Stimulated activated CD4-positive, alpha-beta T cell treated with anti-CD3 and anti-CD28 coated beads, Interleukin-1b, Interleukin-23, amount 100 ng/mL, for 24 hours (primary cell): Measurements from ENCODE around the gene FRMD1.
"Not testable (repeated sequence)": the region's sequence is repeated elsewhere in the genome, so short reads cannot be mapped to it uniquely, and the experiment has no call there.

ENCODE experiments used
- DNase-seq, 4 experiments: peaks; one replicate each; pipeline ENCODE4 v3.0.0-alpha.2; 2020; ENCODE audit warnings: low read depth in 4 of 4, low spot score in 1 of 4

Gene FRMD1

DNA sequence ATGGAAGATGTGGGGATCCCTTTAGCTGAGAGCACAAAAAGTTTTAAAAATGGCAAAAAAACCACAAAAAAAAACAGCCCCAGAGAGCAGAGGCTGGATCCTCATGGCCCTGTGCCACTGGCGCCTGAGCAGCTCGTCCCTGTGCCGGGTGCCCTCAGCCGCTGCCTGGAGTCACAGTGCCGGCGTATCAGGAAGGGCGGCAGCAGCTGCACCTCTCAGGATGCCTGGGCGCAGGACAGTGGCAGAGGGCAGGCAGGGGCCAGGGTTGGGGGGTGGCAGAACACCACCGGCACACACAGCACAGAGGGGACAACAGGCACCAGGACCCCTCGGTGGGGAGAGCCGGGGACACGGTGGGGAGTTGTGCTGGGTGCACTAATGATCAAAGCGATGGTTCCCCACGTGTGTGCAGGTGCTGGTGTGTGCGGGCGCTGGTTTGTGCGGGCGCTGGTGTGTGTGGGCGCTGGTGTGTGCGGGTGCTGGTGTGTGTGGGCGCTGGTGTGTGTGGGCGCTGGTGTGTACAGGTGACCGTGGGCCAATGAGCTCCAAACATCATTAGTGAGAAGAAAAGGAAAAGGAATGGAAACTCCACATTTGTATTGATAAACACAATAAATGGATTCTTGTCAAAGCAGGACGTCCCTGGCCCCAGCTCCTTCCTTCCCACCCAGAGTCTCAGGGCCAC lies 1.5 kb upstream of the FRMD1 start:
- DNase-seq = no peak

DNA sequence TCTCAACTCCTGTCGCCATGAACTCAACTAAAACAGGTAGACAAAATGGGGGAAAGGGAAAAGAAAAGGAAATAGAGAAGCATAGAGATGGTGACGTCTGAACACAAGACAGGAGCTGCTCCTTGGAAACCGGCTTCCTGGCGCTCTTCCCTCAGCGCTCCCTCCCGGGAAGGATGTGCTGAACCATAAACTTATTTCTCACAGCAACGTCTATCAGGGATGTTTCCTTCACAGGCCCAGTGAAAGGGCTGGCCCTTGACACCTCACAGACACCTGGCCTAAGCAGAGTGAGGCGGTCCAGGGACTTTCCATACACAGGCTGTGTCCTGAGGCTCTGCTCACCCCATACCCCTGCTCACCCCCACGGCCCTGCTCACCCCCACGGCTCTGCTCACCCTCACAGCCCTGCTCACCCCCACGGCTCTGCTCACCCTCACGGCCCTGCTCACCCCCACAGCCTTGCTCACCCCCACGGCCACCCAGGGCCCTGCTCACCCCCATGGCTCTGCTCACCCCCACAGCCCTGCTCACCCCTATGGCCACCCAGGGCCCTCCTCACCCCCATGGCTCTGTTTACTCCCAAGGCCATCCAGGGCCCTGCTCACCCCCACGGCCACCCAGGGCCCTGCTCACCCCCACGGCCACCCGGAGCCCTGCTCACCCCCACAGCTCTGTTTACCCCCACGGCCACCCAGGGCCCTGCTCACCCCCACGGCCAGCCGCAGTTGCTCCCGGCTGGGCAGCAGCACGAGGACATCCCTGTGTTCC lies 653 bp downstream of the FRMD1 start:
- no peak for DNase-seq

DNA sequence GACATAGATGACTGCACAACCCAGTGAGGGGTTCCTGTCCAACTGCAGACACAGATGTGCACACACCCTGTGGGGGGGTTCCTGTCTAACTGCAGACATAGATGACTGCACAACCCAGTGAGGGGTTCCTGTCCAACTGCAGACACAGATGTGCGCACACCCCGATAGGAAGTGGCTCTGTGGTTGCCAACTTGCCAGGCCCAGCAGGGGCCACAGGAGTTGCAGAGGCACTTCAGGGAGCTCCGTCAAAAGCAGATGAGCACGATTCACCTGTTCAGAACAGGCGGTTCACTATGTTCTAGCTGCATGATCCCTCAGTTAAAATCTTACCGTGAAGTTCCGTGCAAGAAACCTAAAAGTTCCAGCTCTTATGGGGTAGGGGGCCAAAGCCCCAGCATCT lies 1.6 kb downstream of the FRMD1 start:
- DNase-seq = not testable (repeated sequence)

DNA sequence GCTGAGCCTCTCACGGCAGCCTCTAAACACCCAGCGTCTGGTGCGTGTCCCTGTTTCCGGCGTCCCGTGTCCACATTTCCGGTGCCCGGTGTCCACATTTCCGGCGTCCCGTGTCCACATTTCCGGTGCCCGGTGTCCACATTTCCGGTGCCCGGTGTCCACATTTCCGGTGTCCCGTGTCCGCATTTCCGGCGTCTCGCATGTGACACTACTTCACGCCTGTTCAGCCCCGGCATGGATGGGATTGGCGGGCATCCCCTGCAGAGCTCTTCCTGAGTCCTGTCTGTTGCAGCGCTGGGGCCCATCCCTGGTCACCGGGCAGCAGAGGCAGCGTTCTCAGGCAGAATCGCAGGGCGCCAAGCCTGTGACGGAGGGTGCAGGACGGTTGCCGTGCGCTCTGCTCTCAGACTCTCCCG lies 3.2 kb downstream of the FRMD1 start:
- no peak for DNase-seq

DNA sequence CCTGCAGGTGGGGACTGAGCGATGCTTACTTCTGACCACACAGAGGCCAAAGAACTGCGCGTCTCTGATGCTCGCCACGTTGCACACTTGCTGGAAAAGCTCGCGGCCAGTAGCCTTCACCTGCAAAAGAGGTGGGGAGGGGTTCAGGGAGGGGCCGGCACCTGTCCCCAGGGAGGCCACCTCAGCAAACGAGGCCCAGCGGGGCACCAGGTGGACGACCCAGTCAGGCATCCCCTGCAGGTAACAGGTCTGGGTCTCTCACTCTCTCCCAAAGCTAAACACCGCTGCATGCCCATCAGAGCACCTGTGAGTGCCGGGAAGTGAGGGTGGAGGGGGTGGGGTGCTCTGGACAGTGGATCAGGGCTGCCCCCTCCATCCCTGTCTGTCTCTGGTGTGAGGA lies 3.8 kb downstream of the FRMD1 start:
- no peak for DNase-seq

DNA sequence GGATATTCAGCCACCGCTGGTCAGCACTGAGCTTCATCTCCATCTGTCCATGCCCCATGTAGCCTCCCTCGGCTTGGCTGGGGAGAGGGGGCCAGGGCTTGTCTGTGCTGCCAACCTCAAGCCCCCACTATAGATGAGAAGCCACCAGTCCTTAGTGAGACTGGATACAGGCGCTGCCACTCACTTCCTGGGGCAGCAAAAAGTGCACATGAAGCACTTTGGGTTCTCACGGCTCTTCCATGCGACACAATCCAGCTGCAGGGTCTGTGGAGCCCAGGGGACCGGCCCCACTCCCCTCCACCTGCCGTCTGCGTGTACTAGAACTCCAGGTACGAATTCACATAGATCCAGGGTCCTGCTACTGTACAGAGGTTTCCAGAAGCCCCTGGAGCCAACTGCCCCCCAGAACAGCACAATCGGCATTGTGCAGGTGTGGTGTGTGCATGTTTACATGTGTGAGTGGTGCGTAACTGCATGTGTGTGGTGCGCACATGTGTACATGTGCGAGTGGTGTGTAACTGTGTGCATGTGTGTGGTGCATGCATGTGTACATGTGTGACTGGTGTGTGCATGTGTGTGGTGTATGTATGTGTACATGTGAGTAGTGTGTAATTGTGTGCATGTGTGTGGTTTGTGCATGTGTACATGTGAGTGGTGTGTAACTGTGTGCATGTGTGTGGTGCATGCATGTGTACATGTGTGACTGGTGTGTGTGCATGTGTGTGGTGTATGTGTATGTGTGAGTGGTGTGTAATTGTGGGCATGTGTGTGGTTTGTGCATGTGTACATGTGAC lies 4.9 kb downstream of the FRMD1 start:
- DNase-seq = no peak

DNA sequence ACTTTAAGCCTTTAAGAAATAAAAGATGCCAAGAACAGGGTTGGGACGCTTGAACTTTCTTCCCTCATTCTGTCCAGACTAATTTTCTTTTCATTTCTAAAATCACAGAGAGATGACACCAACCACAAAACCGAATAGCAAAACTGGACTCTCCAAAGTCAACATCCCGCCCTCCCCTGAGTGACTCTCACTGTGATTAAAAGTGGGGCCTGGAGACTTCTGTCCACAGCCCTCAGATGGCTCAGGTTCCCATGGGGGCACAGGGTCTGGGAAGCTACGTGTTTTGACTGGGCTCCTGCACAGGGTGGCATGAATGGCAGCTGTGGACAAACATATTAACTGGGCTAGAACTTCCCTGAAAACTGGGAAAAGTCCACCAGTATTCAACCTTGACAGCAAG lies 6.3 kb downstream of the FRMD1 start:
- DNase-seq = no peak

DNA sequence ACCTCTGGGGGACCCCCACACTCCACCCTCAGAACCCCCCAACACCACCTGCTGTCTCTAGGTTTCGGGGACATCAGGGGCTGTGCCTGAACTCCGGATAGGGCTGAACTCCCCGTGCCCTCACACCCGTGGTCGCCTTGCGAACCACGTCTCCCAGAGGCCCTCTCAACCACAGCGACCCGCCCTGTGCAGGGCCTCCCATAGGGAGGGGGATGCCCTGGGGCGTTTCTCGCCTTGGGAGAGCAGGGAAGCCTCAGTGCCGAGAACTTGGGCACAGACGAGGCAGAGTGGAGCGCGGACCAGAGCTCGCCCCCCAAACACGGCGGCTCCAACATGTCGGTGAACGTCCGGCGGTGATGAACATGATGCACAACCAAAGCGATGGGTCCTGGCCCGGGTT lies 6.8 kb downstream of the FRMD1 start:
- no peak for DNase-seq

DNA sequence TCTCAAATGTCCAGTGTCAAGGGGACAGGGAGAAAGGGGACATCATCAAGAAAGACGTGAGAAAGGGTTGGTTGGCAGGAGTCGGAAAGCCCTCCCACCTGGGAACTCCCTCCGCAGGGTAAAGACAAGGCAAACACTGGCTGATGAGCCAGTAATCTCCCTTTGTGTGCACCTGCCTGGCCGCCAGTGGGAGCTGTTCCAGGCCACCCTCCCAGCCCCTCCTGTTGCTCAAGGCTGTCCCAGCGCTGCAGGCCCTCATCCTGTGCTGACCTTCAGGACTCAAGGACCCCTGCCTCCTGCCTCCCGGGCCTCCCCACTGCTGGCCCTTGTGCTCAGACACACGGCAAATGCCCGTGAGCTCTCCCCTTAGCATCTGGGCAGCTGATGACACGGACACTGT lies 7.4 kb downstream of the FRMD1 start:
- no peak for DNase-seq

DNA sequence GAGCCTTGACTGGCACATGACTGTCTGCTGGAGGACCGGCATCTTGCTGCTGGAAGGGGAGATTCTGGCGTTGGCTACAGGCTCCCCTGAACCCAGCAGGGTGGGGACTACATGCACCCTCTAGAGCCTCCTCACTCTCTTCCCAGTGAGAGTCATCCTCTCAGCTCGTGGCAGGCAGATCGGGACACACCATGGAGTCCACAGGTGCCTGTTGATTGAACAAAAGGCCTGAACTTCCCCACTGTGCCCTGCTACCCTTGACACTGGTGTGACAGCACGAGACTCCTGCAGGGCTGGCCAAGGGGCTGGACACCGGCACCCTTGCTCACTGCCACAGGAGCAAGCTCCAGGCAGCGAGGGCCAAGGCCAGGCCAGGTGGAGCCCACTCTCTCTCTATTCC lies 8.2 kb downstream of the FRMD1 start:
- no peak for DNase-seq

DNA sequence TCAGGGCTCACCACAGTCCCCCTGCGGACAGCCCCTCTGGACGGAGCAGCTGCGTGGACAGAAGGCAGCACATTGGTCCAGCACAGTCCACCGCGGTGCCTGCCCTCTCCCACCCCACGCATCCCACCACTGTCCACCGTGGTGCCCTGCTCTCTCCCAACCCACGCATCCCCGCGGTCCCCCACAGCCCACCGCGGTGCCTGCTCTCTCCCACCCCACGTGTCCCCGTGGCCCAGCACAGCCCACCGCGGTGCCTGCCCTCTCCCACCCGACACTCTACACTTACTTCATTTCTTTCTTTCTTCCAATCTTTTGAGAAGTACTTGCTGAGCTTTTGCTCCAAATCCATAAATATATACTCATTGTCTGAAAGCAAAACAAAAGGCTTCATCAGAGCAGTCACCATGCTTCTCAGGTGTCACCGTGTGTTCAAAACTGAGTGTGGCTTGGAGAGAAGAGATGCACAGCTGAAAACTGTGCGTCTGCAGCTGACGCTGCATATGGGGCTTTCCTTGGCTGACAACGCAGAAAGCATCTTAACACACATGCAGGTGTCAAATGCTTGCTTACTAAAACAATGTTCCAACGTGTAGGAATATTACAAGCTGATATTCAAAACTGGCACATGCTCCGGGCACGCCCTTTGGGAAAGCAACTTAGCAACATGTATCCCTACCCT lies 11.8 kb downstream of the FRMD1 start:
- no peak for DNase-seq

DNA sequence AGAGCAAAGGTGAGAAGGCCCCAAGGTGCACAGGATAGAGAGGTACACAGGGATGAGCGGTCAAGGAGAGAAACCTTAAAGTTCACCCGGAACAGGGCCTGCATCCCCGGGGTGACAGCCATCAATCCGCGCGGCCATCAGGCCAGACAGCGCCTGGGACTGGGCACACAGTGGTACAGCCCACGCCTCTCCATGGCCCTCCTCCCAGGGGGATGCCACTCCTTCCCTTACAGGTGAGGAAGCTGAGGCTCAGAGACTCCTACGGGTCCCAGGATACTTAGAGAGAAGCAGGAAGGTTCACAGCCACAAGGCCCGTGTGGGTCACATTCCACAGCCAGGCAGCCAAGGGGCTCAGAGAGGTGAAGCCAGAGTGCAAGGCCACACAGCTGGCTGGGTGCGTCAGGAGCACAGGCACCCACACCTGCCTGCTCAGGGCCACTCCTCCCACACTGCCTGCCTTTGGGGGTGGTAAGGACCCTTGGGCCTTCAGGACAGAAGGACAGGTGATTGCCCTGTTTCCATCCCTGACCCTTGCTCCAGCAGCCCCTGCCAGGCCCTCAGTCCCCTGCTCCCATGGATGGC lies 14.7 kb downstream of the FRMD1 start:
- DNase-seq = no peak

DNA sequence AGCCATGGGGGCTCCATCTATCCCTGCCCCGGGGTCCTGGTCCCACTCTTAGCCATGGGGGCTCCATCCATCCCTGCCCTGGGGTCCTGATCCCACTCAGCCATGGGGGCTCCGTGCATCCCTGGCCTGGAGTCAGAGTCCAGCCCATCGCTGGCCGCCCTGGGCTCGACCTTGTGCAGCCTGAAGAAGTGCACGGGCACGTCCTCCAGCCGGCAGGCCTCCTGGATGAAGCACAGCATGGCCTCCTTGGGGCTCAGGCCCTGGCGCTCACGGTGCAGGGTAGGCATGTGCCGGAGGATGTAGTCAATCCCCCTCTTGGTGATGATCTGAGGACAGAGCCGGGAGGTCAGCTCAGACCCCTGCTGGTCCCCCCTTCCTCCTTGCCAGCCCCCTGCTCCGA lies 15.6 kb downstream of the FRMD1 start:
- DNase-seq = no peak

DNA sequence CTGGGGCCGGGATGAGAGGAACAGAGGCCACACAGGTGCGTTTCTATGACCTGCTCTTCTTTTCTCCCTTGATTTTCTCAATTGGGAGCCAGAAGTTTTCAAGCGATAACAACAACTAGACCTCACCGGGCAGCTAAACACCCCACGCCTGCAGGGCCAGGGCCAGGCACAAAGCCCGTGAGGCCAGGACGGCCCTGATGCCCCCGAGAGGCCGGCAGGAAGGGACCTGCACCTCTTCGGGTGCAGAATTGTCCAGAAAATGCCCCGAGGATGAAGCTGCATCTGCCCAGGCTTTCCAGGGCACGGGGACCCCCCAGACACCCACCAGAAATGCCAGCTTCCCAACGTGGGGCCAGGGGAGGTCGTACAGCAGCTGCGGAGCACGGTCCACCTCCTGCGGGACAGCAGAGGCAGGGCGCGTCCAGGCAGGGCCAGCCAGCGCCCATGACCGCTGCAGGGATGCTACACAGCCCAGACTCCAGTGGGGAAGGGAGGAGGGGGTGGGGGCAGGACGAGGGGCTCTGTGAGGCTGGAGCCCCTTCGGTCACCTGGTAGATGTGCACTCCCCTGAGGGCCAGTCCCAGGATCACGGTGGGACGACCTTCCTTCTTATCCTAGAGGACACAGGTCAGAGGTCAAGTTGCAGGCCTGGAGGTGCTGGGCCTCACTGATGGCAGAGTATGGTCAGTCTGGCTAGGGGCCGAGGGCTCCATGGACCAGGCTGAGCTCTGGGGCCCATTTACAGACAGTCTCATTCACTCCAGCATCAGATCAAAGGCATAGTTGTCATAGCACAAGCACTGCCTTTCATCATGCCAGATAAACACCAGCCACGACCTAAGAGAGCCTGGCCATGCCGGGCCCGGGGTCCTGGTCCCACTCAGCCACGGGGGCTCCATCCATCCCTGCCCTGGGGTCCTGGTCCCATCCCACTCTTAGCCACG lies 16.4 kb downstream of the FRMD1 start:
- no peak for DNase-seq

DNA sequence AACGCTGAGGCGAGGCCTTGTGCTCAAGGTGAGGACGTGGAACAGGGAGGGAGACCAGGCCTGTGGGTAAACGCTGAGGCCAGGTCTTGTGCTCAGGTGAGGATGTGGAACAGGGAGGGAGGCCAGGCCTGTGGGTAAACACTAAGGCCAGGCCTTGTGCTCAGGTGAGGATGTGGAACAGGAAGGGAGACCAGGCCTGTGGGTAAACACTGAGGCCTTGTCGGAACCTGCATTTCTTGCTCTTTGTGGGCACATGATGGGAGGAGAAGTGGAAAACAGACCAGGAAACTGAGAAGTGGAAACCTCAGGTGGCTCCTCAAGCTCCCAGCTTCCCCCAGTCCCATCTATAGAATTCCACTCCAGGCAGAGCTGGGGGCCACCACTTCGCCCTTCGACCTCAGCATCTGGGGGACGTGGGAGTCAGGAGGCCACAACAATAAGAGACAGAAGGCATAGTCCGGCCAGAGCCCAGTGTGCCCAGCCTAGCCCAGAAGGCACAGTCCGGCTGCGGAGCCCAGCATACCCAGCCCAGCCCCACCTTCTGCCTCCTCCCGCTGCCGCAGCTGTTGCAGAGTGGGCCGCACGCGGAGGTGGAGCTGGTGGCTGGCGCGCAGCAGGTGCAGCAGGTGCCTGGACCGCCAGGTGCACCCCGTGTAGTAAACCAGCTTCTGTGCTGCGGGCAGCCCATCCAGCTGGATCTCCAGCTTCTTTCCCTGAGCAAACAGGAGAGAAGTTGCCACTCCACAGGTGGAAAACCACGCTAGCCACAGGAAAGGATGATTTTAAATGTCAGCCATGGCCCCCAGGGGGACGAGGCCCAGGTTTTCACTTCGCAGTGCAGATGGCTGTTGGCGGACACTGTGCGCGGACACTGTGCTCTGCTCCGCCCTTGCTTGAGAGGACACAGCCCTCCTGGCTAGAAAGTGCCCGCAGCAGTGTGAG lies 17.5 kb downstream of the FRMD1 start:
- DNase-seq = no peak

DNA sequence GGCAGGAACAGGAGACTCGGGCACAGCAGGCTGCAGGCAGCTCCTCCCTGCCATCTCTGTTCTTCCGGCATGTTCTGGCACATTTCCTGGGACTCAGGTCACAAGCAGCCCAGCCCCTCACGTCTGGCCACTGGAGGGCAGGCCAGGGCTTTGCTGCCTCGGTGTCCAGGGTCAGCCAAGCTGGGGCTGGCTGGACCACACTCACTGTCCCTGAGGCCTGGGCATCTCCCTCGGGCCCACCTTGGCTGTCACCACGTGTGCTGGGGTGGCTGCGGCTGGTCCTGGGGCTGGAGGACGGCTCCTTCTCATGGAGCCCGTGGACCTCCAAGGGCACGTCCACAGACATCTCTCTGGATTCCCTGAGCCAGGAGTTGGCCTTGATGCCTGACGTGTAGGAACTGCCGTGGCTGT lies 18.5 kb downstream of the FRMD1 start:
- no peak for DNase-seq

DNA sequence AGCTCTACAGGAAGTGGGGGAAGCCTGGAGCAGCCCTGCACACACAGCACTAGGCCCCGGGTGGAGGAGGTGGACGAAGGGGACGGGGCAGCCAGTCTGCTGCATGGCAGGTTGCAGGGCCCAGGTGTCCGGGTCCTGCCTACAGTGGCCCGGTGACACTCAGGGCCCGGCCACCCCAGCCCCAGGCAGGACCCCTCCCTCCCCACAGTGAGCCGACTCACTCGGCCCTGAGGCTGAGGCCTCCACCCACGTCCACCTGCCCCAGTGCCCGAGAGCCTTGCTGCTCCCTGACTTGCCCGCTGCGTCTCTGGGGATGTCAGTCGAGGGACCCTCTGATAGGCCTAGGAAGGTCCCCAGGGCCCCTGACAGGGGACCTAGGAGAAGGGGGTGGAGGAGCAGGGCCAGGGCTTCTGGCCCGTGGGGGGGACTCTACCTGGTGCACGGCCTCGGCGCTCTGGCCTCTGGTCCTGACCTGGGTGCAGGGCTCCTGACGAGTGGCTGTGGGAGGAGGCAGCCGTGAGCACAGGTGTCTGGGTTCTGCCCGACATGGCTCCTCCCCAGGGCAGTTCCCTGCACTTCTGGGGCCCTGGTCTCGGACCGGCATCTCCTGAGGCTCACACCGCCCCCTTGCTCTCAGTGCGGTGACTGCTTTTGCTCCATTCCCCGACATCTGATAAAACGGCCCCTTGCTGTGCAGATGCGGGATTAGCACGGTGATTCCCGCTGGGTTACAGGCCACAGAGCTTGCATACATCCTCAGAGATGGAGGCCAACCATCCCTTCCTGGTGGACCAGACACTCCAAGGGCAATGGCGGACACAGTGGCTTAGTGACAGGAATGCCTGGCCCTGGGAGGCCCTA lies 20.1 kb downstream of the FRMD1 start:
- DNase-seq = no peak

DNA sequence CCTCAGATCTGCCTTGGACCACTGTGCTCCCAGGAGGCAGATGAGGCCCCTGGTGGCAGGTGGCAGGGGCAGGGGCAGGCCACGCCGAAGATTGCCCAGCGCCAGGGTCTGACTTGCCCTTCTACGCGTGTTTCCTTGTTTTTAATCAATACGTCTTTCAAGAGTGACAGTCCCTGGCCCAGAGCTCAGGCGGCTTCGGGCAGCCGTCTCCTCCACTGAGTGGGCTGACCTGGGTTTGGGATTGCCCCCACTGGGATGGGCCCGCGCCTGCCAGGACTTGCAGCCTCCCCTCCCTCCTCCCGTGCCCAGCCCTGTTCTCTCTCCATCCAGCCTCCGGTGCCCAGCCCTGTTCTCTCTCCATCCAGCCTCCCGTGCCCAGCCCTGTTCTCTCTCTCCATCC lies 21.2 kb downstream of the FRMD1 start:
- no peak for DNase-seq
